HG03457 (cell line): ENCODE data around the gene CTBS.
A peak's percentile ranks its signal among the peaks of the same experiment; 100 is the strongest.
"Not testable (repeated sequence)": the region's sequence is repeated elsewhere in the genome, so short reads cannot be mapped to it uniquely, and the experiment has no call there.

Experiments used
- ATAC-seq: cut with Tn5 transposase; IDR thresholded peaks from one replicate; pipeline ENCODE4 v1.9.1; 2021; ENCODE audit warnings: moderate number of reproducible peaks; ENCODE audit not compliant: unreplicated experiment

CTBS gene

GRCh38 chr1:84507887-84508286 lies 66.4 kb downstream of the CTBS start:
- ATAC-seq = not testable (repeated sequence)

GRCh38 chr1:84506729-84507453 lies 67.3 kb downstream of the CTBS start:
- ATAC-seq = no peak

GRCh38 chr1:84506002-84506728 lies 68.1 kb downstream of the CTBS start, which contains the start of the genes GNG5 and SPATA1:
Gene GNG5, minus strand, starts transcription at chr1:84506581. Its CDS starts 490 bp downstream, at chr1:84506091.
Gene SPATA1, plus strand, starts transcription at chr1:84506386. Its CDS starts 9,974 bp downstream, at chr1:84516360.
- peak; percentile 82 for ATAC-seq

DNA sequence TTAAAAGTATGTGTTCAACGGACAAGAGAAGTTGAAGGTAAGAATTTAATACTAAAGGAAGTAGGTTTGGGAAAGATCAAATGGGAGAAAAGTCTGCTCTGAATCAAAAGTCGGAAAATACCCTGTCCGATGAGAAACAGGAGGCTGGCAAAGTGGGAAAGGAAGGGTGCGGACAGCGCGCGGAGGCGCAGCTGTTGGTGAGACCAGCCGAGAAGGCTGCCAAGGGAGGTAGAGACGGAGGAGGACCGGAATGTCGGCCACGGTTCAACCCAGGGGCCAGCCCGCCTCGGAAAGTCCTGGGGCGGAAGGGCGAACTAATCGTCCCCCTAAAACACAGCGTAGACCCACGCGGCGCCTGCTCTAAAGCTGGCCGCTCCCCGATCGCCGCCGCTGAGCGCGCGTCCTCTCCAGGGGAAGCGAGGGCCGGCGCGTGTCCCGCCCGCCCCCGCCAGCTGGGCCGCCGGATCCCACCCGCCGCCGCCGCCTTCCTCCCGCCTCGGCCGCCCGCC lies 68.7 kb downstream of the CTBS start:
- peak; percentile 17 for ATAC-seq

- ATAC-seq = no peak
These were observed 69.4 kb downstream of the CTBS start for GRCh38 chr1:84504580-84505492.

- ATAC-seq = no peak
These were observed 71.3 kb downstream of the CTBS start for GRCh38 chr1:84502927-84503326.
